HepG2 (cell line): ENCODE measurements around the gene ARHGAP22. TPM values are rescaled to one million over a fixed set of nuclear protein-coding genes. Genes with fewer than 3 reads are reported as not detected.
A peak's percentile ranks its signal among the peaks of the same experiment; 100 is the strongest.

Experiments
- ATAC-seq: fragments of 200-7000 bp; cut with Tn5 transposase; 3 replicates; pipeline ENCODE4 v1.9.1; 2020; ENCODE audit warnings: mild to moderate bottlenecking, moderate library complexity
- BruUV-seq: library from RNA; stranded (reverse); fragments of 400-500 nt; replicated peaks from 2 replicates; lab custom pipeline; 2021; lab: Mats Ljungman, UMichigan
- CTCF ChIA-PET: fragments of 300-600 bp; formaldehyde crosslinking; extraction: SDS; loops from one replicate; lab custom pipeline; 2021; ENCODE audit warnings: low total read pairs, inconsistent platforms, low intra/inter-chr PET ratio; lab: Yijun Ruan, JAX
- POLR2A ChIA-PET: fragments of 350-600 bp; sonication (Branson Sonifier 250); formaldehyde crosslinking; loops from one replicate; lab custom pipeline; 2020; ENCODE audit warnings: antibody characterized with exemption, inconsistent platforms; lab: Yijun Ruan, JAX
- DNase-seq: peaks from one replicate; pipeline ENCODE4 v3.0.0-alpha.2; 2015; ENCODE audit warnings: low spot score
- FAIRE-seq: peaks from 3 replicates; lab custom pipeline; 2011; peaks lifted over from hg19 to GRCh38; lab: Jason Lieb, UNC
- H2AFZ ChIP-seq: one replicate; pipeline ENCODE4 v1.6.1; 2011; ENCODE audit warnings: low read length, inconsistent platforms
- H3K27ac ChIP-seq: fragments of 300-600 bp; 3 replicates; pipeline ENCODE4 v1.8.0; 2011; ENCODE audit warnings: mixed run types, mild to moderate bottlenecking, mixed read lengths, low read length, inconsistent platforms; ENCODE audit not compliant: insufficient read depth; ENCODE audit errors: extremely low read length
- H3K27me3 ChIP-seq, 2 experiments: fragments of 200-600 bp in 1 of 2; 2 replicates in 1 of 2; 3 replicates in 1 of 2; pipeline versions ENCODE4 v1.6.0 to v1.8.0; 2011; ENCODE audit warnings: low read length in 2 of 2, mild to moderate bottlenecking in 2 of 2, moderate library complexity in 2 of 2, inconsistent platforms in 1 of 2; ENCODE audit not compliant: insufficient read depth in 2 of 2, control insufficient read depth in 1 of 2
- H3K36me3 ChIP-seq, 2 experiments: fragments of 200-600 bp in 1 of 2; replicated peaks in 1 of 2; 2 replicates in 1 of 2; 3 replicates in 1 of 2; pipeline versions ENCODE4 v1.5.1 to v1.8.0; 2011; ENCODE audit warnings: low read length in 2 of 2, inconsistent platforms in 1 of 2; ENCODE audit not compliant: insufficient read depth in 2 of 2, control insufficient read depth in 1 of 2
- H3K4me1 ChIP-seq: 2 replicates; pipeline ENCODE4 v1.5.1; 2012; ENCODE audit warnings: low read length, inconsistent platforms; ENCODE audit not compliant: insufficient read depth
- H3K4me2 ChIP-seq: 2 replicates; pipeline ENCODE4 v1.6.0; 2011; ENCODE audit warnings: low read depth, low read length, inconsistent platforms
- H3K4me3 ChIP-seq, 3 experiments: fragments of 200-600 bp in 1 of 3; sonication (generic), shearing (Covaris generic) in 1 of 3; replicated peaks in 1 of 3; 2 replicates each; pipeline ENCODE4 v1.5.1; 2011 to 2016; ENCODE audit warnings: low read length in 3 of 3, inconsistent platforms in 2 of 3, low read depth in 2 of 3, mild to moderate bottlenecking in 2 of 3, control low read depth in 1 of 3, mixed read lengths in 1 of 3; ENCODE audit not compliant: insufficient read depth in 1 of 3
- H3K79me2 ChIP-seq: one replicate; pipeline ENCODE4 v1.6.1; 2011; ENCODE audit warnings: low read length, inconsistent platforms; ENCODE audit not compliant: insufficient read depth
- H3K9ac ChIP-seq: 2 replicates; pipeline ENCODE4 v1.6.0; 2011; ENCODE audit warnings: mild to moderate bottlenecking, low read depth, low read length, inconsistent platforms; ENCODE audit not compliant: insufficient read depth
- H3K9me3 ChIP-seq: 2 replicates; pipeline ENCODE4 v1.5.1; 2012; ENCODE audit warnings: mild to moderate bottlenecking, low read length
- H4K20me1 ChIP-seq: 2 replicates; pipeline ENCODE4 v1.6.0; 2011; ENCODE audit warnings: inconsistent platforms, mild to moderate bottlenecking, low read length, moderate library complexity; ENCODE audit not compliant: insufficient read depth
- MNT ChIP-seq: fragments of 450-650 bp; IDR thresholded peaks from 2 replicates; pipeline ENCODE4 v1.6.1; 2016
- MXI1 ChIP-seq: IDR thresholded peaks from 3 replicates; pipeline ENCODE4 v1.6.1; 2012; ENCODE audit warnings: low read depth, low read length, inconsistent platforms, borderline replicate concordance
- ZNF484 ChIP-seq: sonication (generic); formaldehyde crosslinking; IDR thresholded peaks from 2 replicates; pipeline ENCODE4 v1.5.1; 2020; ENCODE audit warnings: mild to moderate bottlenecking, low read depth, missing genetic modification reagents, borderline replicate concordance
- ZNF574 ChIP-seq: sonication (generic); formaldehyde crosslinking; IDR thresholded peaks from 2 replicates; pipeline ENCODE4 v1.4.0; 2020; ENCODE audit warnings: missing genetic modification reagents
- WGBS: methylation state at CpG from one replicate; pipeline ENCODE4 v1.1.6; 2017; ENCODE audit warnings: low lambda C conversion rate; 5-methylcytosine and 5-hydroxymethylcytosine counted together
- in situ Hi-C: cut with HindIII; loops from 2 replicates; pipeline ENCODE4 v1.10.0; 2017; ENCODE audit warnings: low pct_unique_long_range_greater_than_20kb; ENCODE audit not compliant: extremely low pct_ligation_motif_present
- intact Hi-C: fragments of 100-400 bp; cut with micrococcal nuclease; formaldehyde crosslinking; loops from one replicate; pipeline ENCODE4 v1.10.0; 2022; ENCODE audit not compliant: unreplicated experiment
- polyA plus RNA-seq, 8 experiments: library from polyadenylated mRNA; depleted of rRNA in 3 of 8; stranded (reverse) in 7 of 8; unstranded in 1 of 8; fragments of >200 nt; fragmentation: Illumina TruSeq in 4 of 8; extraction: Trizol in 4 of 8; gene quantifications; 2 replicates each; pipeline versions ENCODE4 v1.2.1 to v1.2.3, GENCODE V29; 2011 to 2016; ENCODE audit warnings: low read depth in 4 of 8, missing spikeins in 1 of 8, mixed read lengths in 1 of 8; ENCODE audit not compliant: insufficient read depth in 1 of 8
- total RNA-seq, 5 experiments: library from RNA; depleted of rRNA; stranded (reverse); fragments of >200 nt; fragmentation: Illumina TruSeq; extraction: Trizol; gene quantifications; 2 replicates each; pipeline ENCODE4 v1.2.3, GENCODE V29; 2016; ENCODE audit warnings: low read depth in 1 of 5

ARHGAP22 gene
- total and polyA plus RNA-seq, 2 of the 13 experiments (the other 11 are each of a cell fraction or from before 2014, with no cell fraction given), result 0.08 to 0.38 TPM

DNA sequence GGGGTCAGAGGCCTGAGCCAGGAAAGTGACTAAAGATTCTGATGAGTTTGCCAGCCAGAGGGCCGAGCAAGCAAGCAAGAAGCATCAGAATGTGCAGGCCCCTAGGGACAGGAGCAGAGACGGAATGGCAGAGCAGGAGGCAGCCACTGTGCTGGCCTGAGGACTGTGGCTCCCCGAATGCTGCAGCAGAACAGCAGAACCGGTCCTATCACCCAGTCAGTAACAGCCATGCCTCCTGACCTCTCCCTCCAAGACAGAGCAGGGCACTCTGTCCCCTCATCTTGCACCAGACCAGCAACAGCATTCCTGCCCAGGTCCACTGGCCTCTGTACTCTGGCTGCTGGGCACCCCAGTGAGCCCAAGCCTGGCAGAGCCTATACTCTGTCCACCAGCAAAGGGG lies 85.9 kb downstream of the ARHGAP22 start (continued):
- no peak for TF ChIP-seq ZNF574 (CRISPR knock-in tag)
- TF ChIP-seq, all 625 proteins: peak for 0

- Histone ChIP-seq H3K79me2 (no peaks in the 10 kb centered on the region), H3K36me3 (no peaks in the 10 kb centered on the region), H3K4me1 (0 out of 2 replicates have a peak, but pooled peaks cover 14% of the 10 kb centered on the region), H3K4me3 (no peak overlapping the region), H3K27me3 (peaks cover 0 to 31% of the 10 kb centered on the region in 2 experiments; a peak in 4 of 5 replicates), H3K27ac (no peak overlapping the region), H2AFZ (no peak overlapping the region), H4K20me1 (no peaks in the 10 kb centered on the region), H3K4me2 (no peak overlapping the region), H3K9ac (no peak overlapping the region), H3K9me3 (no peaks in the 10 kb centered on the region; the same call in 1 of the 2 replicates)
- TF ChIP-seq MNT (peak; percentile 61), ZNF484 (CRISPR knock-in tag) (no peak), MXI1 (0 out of 3 replicates have a peak, but pooled peaks have one; percentile 13)
- no peak for FAIRE-seq
- POLR2A ChIA-PET, result no interaction called here
- in situ Hi-C loops, result no loop called here
- intact Hi-C loops, result no loop called here
- CTCF ChIA-PET, result no interaction called here
- no peak for DNase-seq
- no TSS peak for BruUV-seq
- WGBS, result 48% methylated on average over 9 of the region's 13 CpGs
- peak; percentile 62 for ATAC-seq
Observed at GRCh38 chr10:48517911-48518811, 86.7 kb downstream of the ARHGAP22 start.
